ENCODE measurements around the gene BRF1.

GRCh38 chr14:105173145-105173544, 127.7 kb downstream of the BRF1 start:
- TF ChIP-seq CTCF (IDR thresholded peaks at IDR 0.05) (no peak), POLR2A (IDR thresholded peaks at IDR 0.05) (no peak), EP300 (IDR thresholded peaks at IDR 0.05) (no peak)

Data from ovary (tissue), 3 donors.